NCI-H2081 (cell line): ENCODE data around the gene IQCE.

Experiments used
- DNase-seq, 2 experiments: peaks; one replicate each; lab custom pipeline; 2025; lab: John Stamatoyannopoulos, UW

Gene IQCE

DNA sequence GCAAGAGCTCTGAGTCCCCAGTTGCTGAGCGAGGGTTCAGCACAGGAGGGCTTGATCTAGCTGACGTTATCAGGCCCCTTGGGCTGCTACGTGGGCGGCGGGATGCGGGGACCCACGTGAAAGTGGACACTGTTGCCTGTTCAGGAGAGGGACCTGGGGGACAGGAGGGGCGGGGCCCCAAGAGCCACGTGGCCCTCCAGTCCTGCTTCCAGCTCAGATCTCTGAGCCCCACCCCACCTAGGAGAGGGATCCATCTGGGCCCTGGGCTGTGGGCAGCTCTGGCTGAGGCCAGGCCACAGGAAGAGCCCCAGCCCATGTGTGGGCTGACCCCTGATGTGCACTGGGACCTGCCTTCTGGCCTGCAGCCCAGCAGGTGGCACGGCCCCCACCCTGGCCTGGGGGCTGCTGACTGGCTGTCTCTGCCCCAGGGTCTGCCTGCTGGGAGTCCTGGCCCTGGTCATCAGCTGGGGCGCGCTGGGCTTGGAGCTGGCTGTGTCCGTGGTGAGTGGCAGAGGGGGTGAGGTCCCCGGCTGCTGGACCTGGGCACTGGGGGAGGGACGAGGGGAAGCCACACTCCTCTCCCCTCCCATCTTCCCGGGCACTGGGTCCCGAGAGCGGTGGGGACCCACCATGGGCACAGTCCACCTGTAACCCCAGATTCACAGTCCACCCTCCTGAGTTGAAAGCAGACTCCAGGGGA, 90.5 kb downstream of the IQCE start:
- DNase-seq, result no peak

DNA sequence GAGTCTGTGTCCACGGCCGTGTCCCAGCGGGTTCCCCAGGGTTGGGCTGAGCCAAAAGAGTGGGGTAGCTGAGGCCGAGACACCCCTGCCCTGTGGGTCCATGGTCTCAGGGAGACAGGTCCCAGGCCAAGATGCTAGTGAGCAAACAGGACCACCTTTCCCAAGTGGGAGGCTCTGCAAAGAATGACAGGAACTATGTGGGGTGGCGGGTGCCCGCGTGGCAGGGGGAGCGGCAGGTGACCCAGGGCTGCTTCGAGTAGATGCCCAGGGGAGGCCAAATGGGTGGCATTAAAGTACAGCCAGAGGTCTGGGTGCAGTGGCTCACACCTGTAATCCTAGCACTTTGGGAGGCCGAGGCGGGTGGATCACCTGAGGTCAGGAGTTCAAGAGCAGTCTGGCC, 91.2 kb downstream of the IQCE start:
- DNase-seq, result no peak

DNA sequence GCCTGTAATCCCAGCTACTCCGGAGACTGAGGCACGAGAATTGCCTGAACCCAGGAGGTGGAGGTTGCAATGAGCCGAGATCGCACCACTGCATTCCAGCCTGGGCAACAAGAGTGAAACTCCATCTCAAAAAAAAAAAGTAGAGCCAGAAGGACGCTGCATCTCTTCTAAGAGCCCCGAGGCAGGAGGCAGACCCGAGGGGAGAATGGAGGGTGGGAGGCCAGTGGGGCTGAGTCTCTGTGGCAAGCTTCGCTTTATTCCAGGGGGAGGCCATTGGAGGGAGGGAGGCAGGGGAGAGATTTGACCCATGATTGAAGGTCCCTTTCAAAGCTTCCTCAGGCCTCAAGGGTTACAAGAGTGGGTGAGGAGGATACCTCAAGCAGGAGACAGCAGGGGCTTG, 91.7 kb downstream of the IQCE start:
- no peak for DNase-seq

DNA sequence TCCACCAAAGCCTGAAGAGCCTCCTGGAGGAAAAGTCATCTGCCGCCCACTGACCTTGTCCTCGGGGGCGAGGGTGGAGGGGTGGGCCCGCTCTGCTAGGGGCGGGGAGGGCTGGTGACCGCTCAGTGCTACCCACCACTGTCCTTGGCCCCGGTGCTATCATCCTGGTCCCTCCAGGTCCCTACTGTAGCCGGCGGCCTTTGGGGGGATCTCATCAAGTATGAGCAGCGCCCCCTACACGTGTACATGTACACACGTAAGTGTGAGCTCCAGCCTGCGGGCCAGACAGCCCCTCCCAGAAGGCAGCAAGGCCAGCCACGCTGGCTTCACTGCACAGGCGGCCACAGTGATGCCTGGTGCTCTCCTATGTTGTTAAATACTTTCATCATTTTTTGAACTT, 92.6 kb downstream of the IQCE start:
- DNase-seq, result no peak

DNA sequence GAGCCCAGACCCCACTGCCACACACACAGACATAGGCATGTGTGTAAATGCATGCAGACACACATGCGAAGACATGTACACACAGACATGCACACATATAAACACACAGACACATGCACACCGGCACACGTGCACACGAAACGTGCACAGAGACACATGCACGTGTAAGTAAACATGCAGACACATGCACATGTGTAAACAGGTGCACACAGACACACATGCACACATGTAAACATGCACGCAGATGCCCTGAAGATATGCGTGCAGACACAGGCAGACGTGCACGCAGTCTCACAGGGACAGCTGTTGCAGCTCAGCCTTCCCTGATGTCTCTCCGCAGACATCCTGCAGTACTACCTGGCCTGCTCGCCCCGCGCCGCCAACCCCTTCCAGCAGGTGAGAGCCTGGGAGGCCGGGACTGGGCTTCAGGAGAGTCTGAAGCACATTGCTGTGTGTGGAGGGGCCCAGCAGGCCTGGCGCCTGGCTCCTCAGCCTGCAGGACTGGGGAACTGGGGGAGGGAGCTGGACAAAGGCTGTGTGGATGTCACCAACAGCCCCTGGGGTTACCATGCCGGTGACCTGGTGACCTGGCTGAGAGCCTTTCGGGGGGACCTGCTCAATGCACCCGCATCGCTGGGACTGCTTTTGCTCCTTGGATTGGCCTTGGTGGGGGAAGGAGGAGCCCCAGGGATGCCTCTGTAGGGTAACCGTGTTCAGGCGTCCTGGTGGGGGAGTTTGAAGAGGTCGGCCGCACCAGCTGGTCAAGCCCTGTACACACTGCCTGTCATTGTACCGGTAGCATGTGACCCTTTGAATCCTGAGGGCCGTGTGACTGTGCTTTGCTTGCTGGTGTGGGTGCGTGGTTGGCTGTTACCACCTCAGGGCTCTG, 93.3 kb downstream of the IQCE start:
- no peak for DNase-seq

DNA sequence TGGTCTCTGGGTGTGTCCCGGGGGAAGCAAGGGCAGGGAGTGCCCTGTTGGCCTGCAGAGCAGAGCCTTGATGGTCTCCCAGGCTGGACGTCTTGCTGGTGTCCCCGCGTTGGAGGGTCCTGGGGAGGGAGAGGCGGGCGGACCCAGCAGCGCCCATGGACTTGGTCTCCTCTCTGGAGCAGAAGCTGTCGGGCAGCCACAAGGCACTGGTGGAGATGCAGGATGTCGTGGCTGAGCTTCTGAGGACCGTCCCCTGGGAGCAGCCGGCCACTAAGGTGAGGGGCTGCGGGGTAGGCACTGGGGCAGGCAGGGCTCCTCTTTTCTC, 93.9 kb downstream of the IQCE start:
- DNase-seq, result no peak

DNA sequence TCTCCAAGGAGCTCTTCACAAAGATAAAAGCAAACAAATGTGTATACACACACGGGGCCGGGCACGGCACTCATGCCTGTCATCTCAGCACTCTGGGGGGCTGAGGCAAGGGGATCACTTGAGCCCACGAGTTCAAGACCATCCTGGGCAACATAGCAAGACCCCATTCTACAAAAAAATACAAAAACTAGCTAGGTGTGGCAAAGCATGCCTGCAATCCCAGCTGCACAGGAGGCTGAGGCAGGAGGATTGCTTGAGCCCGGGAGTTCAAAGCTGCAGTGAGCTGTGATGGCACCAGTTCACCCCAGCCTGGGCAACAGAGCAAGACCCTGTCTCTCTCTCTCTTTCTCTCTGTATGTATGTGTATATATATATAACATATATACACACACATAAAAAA, 95.3 kb downstream of the IQCE start:
- DNase-seq, result no peak

DNA sequence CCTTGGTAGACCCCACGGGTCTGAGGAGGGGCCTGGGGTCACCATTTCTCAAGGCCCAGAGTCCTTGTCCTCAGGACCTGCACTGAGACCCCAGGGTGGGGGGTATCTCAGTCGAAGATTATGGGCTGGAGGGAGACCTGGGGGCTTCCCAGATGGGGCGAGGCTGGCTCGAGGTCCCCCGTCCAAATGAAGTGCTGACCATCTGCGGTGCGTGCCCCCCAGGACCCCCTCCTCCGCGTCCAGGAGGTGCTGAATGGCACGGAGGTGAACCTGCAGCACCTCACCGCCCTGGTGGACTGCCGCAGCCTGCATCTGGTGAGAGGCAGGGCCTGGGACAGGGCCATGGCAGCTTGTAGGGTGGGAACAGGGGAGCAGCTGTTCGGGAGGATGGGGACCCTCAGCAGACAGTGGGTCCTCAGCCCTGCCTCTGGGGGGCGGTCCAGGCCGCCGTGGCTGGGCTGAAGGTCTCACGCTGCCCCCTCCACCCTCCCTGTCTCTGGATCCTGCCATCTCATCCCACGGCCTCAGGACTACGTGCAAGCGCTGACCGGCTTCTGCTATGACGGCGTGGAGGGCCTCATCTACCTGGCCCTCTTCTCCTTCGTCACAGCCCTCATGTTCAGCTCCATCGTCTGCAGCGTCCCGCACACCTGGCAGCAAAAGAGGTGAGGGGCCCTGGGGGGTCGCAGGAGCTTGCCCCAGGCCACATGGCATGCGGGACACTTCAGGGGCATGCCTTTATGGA, 97.3 kb downstream of the IQCE start:
- DNase-seq, result no peak

DNA sequence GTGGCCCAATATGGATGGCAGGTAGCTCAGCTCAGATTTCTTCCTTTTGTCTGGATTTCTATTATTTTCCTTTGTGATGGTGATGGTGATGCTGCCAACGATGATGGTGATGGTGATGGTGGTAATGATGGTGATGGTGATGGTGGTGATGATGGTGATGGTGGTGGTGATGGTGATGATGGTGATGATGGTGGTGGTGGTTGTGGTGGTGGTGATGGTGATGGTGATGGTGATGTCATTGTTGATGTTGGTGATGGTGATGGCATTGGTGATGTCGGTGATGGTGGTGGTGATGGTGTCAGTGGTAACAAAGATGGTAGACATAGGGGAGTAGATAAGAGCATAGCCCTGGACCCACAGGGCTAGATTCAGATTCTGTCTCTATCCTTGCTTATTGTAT, 98.4 kb downstream of the IQCE start:
- DNase-seq, result no peak

DNA sequence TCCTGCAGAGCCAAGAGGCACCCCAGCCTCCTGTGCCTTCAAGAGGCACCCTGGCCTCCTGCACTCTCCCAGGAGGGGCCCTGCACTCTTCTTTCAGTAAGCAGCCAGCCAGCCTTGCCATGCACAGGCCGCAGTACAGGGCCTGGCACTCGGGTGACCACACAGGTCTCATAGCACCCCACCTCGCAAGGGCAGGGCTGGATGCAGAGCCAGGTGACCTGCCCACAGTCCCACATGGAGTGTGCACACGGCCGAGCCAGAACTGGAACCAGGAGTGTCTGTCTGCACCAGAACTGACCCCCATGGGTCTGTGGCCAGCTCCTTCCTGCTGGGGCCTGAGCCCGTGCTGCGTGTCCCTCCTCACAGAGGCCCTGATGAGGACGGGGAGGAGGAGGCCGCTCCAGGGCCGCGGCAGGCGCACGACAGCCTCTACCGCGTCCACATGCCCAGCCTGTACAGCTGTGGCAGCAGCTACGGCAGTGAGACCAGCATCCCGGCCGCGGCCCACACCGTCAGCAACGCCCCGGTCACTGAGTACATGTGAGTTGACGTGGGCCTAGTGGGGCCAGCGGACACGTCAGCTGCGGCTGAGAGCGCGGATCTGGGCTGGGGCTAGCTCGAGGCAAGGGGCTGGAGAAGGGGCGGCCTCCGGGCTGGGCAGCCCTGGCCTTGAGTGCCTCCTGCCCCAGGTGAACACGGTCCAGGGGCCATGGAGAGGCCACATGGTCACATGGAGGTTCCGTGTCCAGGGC, 99.3 kb downstream of the IQCE start:
- no peak for DNase-seq

DNA sequence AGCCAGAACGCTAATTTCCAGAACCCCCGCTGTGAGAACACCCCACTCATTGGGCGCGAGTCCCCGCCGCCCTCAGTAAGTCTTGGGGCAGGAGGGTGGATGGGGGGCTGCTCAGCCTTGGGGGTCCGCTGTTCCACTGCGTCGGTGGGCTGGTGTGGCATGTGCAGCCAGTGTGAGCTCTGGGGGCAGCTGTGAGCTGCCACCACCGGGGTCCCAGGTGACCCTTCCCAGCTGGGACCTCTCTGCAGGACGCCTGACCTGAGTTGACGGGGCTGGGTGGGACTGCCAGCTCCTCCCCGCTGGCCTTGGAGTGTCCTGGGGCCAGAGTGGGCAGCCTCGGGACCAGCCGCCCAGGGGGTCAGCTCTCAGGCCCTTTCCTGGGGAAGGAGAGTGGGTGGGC, 100.2 kb downstream of the IQCE start:
- DNase-seq, result no peak

DNA sequence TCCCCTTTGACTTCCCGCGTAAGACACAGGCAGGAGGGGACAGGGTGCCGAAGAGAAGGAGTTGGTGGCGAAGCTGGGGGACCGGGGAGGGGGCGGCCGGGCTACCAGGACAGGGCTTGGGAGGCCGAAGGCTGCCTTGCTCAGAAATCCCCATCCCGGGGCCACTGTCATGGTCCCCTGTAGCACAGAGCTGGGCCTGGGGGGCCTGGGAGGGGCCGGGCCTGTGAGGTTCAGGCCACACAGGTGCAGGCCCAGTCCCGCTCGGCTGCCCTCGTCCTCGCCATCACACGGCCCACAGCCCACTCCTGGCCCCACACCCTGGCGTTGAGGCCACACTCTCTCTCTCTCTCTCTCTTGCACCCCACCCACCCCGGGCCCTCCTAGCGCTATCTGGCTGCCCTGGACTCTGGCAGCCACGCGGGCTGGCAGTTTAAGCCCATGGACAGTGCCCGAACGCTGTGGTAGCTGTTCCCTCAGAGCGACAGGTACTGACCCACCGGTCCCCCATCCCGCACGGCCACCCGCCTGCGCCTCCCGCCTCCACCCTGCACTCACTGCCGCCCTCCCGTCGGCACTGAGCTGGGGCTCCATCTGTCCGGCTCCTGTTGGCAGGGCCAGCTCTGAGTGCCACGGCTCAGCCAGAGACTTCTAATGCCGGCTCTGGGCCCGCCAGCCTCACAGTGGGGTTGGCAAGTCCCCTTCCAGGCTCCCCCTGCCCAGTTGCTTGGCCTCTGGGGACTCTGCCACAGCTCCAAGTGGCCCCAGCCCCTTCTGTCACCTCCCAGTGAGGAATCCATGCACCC, 101.0 kb downstream of the IQCE start:
- no peak for DNase-seq

DNA sequence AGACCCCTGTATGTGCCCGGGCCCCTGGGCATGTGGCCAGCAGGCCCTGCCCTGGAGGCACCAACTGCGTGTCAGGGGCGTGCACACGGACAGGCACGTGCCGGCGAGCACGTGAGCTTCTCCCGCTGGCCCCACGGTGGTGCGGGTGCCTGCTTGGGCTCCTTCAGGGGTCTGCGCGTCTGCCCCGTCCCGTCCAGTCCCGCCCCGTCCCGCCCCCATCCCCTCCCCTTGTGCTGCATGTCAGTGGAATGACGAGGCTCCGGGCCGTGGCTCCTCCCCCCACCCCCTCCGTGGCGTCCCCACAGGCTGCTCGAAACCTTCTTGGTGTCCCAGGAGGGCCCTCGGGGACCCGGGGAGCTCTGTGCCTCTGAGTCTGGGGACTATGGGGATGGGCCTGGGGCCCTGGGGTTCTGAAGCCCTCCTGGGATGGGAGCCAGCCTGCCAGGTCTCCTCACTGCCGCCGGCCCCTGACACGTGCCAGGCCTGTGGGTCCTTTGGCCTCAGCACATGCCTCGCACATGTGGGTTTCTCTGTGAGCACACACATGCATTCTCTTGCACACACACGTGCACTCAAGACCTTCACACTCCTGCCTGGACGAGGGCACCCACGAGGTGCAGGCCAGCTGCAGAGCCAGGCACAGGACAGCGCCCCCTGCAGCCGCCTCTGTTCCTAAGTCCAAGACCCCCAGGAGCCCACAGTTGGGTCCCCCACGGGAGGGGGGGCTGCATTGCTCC, 101.7 kb downstream of the IQCE start:
- DNase-seq, result no peak

DNA sequence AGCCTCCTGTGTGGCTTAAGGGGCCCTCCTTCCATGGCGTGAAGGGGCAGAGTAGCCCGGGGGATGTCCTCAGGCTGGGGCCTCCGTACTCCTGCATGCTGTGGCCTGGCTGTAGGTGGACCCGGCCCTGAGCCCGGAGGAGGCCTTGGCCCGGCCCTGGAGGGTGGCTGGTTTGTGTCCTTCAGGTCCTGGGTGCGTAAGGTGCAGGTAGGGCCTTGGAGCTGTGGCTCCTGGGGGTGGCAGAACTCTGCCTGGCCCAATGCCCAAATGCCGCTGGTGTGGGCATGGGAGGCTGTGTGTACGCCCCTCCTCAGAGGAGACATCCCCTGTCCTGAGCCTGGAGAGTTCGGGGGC, 102.3 kb downstream of the IQCE start:
- no peak for DNase-seq

DNA sequence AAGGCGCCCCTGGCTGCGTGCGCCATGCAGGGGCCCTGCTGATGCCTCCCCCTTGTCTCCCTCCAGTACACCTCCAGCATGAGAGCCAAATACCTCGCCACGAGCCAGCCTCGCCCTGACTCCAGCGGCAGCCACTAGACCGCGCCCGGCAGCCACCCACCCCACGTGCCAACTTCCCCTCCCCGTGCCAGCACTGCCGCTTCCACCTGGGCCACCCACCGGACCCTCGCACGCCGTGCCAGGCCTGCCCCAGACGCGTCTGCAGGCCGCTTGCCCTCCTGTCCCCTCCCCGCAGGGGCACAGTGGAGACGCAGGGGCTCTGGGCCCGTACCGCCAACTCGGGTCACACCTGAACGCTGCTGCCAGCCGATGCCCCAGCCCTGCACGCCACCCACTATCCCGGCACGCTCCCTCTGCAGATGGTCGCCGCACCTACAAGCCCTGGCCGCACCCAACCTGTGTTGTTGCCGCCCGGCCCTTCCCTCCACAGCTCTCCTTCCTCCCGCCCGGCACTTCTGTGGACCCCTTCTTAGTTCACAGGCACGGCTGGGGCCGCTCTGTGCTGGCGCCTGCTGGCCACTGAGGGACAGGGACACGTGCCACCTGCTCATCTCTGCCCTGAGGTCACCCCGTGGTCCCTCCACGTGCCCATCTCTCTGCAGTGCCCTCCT, 103.0 kb downstream of the IQCE start:
- DNase-seq, result no peak

DNA sequence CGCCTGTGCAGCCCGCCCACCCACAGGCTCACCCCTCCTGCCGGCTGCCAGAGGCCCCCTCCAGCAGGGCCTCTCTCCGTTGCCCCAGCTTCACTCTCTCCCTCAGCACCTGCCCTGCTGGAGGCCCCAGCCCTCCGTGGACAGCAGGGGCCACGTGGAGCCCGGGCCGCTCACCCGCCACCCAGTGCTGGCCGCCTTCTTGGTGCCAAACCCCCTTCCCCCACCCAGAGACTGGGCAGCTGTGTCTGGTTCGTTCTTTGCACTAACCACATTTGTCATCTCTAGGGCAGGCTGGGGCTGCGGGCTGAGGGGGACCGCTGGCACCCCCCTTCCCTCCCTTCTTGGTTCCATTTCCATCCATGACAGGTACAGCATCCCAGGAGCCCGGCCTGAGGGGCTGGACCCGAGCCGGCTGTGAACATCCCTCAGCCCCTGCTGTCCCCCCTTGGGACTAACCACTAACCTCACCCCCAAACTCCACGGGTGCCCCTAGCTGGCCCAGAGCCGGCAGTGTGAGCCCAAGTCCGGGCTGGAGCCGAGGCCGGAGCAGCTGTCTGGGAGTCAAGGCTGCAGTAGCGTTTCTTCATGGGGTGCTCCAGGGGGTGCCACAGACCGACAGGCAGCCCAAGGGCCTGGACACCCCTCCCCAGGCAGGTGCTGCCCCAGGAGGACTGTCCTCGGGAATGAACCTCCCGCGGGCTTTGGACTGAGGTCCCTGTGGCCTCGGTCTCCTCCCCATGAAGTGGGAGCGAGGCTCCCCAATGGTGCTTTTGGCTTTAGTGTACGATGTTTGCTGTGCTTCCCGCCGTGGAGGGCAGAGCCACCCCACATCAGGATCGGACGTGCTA, 103.7 kb downstream of the IQCE start:
- DNase-seq, result no peak

DNA sequence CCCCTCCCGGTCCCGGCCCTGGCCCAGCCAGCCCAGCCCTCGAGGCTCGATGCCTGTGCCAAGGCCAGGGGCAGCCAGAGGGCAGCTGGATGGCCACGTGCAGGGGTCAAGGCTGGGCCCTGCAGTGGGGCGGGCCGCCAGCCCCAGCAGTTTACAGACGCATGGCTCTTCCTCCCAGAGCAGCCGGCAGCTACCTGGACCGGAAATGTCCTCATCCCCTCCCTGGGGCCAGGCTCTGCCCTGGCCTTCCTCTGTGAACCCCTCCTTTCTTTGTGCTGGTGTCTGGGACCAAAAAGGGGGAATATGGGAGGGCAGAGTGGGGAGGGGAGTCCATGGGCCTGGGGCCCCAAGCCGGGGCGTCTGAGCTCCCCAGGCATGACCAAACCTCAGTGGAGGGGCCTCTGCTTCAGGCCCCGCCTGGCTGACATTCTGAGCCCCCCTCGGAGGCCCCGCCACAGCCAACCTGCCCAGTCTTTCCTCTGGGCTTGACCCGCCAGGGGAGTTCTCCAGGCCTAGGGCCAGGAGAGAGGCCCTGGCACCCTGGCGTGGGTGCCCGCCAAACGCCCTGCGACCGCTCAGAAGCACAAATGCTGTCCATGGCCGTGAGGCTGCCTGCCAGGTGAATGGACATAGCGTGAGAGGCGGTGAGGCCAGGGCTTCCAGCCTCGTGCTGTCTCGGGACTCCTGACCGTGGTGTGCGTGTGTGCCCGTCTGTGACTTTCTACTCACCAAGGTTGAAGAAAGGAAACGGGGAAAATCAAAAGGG, 104.5 kb downstream of the IQCE start:
- DNase-seq, result no peak

DNA sequence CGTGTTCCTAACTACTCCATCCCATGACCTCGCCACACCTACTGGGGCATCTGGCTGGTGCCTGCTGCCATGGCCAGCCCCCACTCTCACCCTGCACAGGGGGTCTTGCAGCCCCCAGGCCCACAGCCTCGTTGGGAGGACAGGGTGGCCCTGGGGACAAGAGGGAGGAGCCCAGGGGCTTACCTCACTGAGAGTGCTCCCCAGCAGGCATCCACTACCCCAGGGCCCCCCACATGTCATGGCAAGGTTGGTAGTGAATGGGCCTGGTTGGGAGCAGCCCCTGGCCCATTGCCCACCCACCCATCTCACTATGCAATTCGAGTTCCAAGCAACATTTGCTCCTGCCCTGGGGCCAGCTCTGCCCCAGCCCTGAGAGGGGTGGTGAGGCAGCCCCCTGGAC, 105.2 kb downstream of the IQCE start:
- no peak for DNase-seq
